GM18498 (cell line): ENCODE data around the gene PNMA8A.

ENCODE experiments used
- ATAC-seq: cut with Tn5 transposase; IDR thresholded peaks from one replicate; pipeline ENCODE4 v1.9.1; 2021; ENCODE audit warnings: mild to moderate bottlenecking, moderate library complexity; ENCODE audit not compliant: unreplicated experiment

Gene PNMA8A

GRCh38 chr19:46493236-46494145, 22.1 kb upstream of the PNMA8A start:
- ATAC-seq = no peak

DNA sequence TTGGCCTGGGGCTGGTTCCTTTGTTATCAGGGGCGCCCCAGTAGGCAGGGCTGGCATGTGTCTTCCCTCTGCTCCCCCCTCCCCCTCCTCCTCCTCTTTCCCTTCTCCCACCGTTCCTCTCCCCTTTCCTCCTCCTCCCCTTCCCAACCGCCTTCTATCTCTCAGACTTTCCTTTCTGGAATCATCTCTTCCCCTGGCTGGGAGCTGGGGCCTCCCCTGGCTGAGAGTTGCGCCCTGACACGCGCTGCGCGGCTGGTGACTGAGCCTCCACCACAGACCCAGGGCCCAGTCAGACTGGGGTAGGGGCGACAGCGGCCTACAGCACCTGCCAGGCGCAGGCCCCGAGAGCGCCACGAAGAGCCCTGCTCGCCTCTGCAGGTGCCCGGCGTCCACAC, 21.5 kb upstream of the PNMA8A start:
- no peak for ATAC-seq

DNA sequence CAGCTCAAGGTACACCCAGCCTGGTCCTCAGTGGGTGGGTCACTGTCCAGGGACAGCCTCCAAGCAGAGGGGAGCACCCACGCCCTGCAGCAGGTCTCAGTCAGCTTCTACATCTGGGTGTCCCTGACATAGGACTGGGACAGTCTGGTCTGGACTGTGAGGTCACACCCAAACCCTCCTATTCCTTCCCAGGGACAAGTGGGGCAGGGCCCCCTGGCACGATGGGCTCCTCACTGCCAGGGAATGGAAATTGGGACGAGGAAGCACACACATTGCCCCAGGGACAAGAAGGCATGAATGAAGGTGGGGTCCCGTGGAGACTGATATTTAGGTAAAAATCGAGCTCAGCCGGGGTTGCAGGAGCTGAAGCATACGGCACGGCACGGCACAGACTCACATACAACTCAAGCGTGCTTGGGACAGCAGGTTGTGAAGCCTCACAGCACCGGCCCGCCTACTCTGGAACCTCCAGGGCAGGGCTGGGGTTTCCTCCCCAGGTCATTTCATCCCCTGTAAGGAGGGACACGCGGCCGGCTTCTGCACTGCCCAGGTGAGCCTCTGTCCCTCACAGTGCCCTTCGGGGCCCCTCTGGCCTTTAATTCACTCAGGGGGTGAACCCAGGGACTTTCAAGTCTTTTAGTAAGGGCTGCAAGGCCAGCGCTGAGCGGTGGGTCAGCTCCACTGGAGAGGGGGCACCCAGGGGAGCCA, 20.8 kb upstream of the PNMA8A start:
- no peak for ATAC-seq

DNA sequence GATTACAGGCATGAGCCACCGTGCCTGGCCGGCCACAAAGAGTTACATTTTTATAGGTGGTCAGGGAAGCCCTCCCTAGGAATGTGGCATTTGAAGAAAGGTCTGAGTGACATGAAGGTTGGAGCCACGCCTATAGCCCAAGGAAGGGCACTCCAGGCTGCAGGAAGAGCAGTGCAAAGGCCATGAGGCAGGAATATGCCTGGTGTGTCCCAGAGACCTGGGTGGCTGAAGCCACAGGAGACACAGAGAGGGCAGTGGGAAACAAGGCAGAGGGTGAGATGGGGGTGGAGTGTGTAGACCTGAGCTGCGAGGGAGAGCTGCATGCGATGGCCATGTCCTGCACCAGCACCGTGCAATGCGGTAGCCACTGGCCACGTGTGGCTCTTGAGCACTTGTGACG, 19.4 kb upstream of the PNMA8A start:
- ATAC-seq = no peak

DNA sequence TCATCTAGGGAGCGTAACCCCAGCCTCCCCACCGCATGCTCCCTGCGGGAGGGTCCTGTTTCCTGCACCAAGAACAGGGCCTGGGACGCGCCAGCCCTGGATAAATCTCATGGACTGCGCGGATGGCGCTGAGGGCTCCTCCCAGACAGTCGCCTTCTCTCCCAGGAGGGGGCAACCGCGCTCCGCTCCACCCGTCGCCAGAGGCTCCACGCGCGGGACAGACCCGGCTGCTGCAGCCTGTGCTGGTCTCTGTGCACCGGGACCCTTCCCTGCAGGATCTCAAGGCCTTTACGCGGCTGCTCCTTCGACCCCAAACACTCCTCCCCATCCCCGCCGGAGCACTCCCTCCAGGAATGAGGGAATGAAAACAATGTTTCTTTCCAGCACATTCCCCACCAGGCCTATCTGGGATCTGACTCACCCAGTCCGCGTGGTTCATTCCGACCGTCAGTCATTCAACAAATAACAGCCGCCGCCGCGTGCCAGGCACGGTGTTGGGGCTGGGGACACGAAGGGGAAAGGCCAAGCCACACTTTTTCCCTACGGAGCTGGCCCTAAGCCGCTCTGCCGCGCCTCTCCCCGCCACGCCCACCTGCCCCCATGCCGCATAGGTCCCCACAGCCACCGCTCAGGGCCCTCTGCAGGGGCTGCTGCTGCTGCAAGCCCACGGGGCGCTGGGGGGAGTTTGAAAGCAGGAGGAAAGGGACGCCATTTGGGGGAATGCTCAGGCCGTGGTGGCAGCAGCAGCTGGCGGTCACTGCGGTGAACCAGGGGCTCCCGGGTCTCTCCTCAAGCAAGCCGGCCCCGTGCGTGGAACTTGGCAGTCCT, 18.3 kb upstream of the PNMA8A start:
- no peak for ATAC-seq

GRCh38 chr19:46488551-46488950, 17.2 kb upstream of the PNMA8A start:
- ATAC-seq = no peak

DNA sequence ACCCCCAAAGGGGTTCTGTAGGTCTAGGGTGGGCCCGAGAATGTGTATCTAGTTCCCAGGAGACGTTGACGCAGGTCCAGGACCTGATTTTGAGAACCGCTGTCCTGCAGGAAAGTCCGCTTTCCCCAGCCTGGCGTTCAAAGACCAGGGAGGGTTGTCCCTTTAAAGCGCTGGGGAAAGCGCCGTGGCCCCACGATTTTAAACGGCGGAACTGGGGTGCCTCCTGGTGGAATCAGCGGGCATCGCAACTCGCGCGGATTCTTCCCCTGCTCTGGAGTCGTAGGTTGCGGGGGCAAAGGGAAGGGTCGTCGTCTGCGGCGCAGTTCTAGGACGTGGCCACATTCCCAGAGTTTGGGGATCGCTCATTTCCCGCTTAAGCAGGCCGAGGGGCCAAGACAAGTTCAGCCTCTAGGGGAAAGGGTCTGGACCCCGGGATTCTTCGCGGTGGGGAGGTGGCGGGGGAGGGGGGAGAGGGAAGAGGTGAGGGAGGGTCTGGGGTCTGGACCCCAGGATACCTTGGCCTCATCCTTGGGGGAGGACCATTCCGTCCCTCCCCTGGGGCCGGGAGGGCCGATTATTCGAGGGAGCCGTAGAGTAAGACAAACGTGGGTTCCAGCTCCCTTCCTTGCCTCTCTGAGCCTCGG, 16.6 kb upstream of the PNMA8A start:
- no peak for ATAC-seq

DNA sequence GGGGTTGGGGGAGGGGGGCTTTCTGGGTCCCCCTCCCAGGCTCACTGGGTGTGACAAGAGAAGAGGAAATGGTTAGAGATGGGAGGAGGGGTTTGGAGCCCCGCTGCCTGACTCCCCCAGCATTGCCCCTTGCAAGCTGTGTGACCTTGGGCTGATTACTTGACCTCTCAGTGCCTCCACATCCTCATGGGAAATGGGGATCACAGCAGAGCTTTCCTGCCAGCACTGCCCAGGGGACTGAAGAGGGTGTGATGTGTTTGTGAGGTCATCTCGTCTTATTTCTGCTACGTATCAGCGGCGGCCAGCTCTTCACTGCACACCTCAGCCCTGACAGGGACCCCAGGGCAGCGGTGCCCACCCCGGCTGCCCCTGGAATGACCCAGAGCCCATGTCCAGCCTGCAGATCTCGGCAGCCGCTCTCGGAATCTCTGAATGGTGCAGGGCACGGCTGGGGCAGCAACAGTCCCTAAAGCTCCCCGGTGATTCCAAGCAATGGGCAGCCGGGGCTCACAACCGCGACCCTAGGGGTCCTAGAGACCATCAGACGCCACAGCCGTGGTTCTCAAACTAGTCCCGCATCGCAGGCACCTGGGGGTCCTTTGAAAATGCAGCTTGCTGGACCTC, 15.9 kb upstream of the PNMA8A start:
- ATAC-seq = no peak

- ATAC-seq = no peak
Measured at GRCh38 chr19:46486358-46486757, 15.0 kb upstream of the PNMA8A start.

- ATAC-seq = no peak
Measured at GRCh38 chr19:46484656-46485055, 13.3 kb upstream of the PNMA8A start.

DNA sequence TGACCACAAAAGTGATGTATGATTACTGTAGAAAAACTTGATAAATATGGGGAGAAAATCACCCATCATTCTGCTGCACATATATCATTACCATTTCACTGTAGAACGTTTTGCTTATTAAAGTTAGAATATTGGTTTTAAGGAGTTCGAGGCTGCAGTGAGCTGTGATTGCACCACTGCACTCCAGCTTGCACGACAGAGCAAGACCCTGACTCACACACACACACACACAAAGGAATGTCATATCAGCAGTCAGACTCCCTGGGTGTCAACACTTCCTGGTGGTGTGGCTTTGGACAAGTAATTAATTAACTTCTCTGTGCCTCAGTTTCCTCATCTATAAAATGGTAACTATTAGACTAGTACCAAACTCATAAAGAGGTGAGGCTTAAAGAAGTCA, 11.3 kb upstream of the PNMA8A start:
- ATAC-seq = no peak

DNA sequence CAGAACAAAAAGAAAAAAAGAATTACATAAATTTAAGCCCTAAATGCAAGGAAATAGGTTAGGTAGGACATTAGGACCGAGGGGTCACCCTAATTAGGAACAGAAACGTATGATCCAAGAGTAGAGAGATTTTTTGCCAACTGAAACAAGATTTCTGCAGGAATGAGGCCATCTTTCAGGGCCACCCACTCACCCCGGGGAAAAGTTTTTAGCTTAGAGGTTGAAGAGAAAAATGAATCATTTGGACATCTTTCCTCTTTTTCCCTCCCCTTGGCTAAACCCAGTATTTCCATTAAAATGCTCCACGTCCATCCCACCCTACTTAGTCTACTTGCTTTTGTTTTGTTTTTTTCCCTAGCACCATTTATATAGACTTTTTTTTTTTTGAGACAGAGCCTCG, 10.6 kb upstream of the PNMA8A start:
- ATAC-seq = no peak

GRCh38 chr19:46481223-46481848, 10.0 kb upstream of the PNMA8A start:
- no peak for ATAC-seq

GRCh38 chr19:46480415-46480814, 9.1 kb upstream of the PNMA8A start:
- ATAC-seq = no peak

- ATAC-seq = no peak
Measured at GRCh38 chr19:46478356-46478986, 7.1 kb upstream of the PNMA8A start.

DNA sequence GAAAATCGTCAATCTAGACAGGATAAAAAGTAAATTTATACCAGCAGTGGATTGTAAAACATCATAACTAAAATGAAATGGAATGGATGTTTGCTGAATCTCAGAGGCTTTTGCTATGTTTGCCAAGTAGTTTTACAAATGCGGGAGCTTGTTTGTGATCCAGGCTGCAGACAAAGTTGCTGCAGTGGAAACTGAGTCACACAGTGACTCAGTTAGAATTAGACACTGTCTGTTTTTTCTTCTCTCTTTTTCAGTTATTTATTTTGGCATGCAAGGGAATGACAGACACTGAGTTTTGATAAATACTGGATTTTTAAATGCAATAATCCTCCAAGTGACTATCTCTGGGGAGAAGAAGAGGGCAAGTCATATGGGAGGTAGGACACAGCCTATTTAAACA, 4.6 kb upstream of the PNMA8A start:
- no peak for ATAC-seq

GRCh38 chr19:46474211-46474610, 2.8 kb upstream of the PNMA8A start:
- no peak for ATAC-seq

- ATAC-seq = no peak
Measured at GRCh38 chr19:46472592-46472991, 1.2 kb upstream of the PNMA8A start.

DNA sequence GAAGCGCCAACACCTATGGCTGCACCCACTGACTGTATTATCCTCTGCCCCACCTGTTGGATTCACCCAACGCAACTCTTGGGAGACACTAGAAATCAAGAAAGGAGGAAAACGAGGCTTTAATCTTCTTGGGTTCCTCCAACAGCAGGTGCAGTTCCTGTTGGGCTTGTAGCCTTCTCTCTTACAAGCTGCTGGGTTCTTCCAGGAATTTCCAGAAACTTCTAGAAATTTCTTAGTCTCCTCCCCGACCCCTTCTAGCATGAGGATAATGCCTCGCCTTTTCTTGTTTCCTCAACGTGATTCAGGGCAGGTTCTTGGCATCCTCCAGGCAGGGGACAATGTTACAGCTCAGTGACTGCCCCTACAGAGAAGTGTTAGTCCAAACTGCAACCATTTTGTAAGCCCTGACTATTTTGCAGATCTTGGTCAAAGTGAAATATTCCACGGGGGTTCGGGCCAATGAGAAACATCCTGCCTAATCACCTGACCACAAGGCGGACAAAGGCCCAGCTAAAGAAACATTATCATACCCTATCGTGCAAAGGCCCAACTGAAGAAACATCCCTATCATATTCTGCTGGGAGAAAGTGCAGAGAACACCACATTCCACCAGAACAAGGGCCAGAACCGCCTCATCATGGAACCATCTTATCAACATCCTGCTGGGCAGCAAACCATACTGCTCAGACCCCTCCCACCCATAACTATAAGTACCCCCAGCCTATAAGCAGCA, 614 bp upstream of the PNMA8A start:
- no peak for ATAC-seq
